B cell (primary cell): ENCODE results near the gene ISLR.

Experiments
- EZH2 ChIP-seq: IDR thresholded peaks from 2 replicates; pipeline ENCODE4 v1.6.1; 2012; ENCODE audit warnings: borderline replicate concordance, low read depth, mild to moderate bottlenecking, moderate library complexity, low read length; ENCODE audit not compliant: insufficient read depth, poor library complexity, severe bottlenecking
- TF ChIP-seq, protein P1 (sequence below): fragments of 200-600 bp; IDR thresholded peaks from one replicate; pipeline ENCODE4 v1.8.0; 2022; ENCODE audit warnings: antibody characterized with exemption, mild to moderate bottlenecking

DNA sequence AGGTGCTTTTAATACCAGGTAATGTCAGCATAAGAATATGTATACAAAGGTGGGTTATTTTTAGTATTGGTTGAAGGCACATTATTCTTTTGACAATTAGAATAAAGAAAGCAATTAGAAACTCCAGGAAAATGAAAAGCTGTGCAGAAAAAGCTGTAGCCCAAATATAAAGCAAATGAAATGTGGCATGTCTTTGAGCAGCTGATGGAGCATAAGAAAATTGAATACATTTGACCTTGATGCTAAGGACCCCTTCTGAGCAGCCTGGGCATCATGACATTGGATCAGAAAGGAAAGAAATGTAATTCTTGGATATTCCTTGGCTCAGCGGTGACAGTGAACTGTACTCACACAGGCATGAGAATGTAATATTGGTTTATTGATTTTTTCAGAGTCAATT lies 8.0 kb upstream of the ISLR start:
- TF ChIP-seq, protein P1, sequence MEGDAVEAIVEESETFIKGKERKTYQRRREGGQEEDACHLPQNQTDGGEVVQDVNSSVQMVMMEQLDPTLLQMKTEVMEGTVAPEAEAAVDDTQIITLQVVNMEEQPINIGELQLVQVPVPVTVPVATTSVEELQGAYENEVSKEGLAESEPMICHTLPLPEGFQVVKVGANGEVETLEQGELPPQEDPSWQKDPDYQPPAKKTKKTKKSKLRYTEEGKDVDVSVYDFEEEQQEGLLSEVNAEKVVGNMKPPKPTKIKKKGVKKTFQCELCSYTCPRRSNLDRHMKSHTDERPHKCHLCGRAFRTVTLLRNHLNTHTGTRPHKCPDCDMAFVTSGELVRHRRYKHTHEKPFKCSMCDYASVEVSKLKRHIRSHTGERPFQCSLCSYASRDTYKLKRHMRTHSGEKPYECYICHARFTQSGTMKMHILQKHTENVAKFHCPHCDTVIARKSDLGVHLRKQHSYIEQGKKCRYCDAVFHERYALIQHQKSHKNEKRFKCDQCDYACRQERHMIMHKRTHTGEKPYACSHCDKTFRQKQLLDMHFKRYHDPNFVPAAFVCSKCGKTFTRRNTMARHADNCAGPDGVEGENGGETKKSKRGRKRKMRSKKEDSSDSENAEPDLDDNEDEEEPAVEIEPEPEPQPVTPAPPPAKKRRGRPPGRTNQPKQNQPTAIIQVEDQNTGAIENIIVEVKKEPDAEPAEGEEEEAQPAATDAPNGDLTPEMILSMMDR = no peak
- TF ChIP-seq EZH2 = no peak
